NT2/D1 (cell line): ENCODE data around the gene HDDC3.

ENCODE experiments used
- DNase-seq: peaks from one replicate; pipeline ENCODE4 v3.0.0-alpha.2; 2011; ENCODE audit warnings: low read depth, low spot score
- H3K27me3 ChIP-seq: 2 replicates; pipeline ENCODE4 v1.6.0; 2011; ENCODE audit warnings: mild to moderate bottlenecking; ENCODE audit not compliant: insufficient read length, insufficient read depth
- H3K36me3 ChIP-seq: 2 replicates; pipeline ENCODE4 v1.6.1; 2011; ENCODE audit warnings: mild to moderate bottlenecking, low read length, mixed read lengths; ENCODE audit not compliant: insufficient read depth, insufficient read length
- H3K4me1 ChIP-seq: 2 replicates; pipeline ENCODE4 v1.5.1; 2011; ENCODE audit not compliant: insufficient read depth, insufficient read length
- H3K4me3 ChIP-seq: 2 replicates; pipeline ENCODE4 v1.5.1; 2011; ENCODE audit warnings: low read depth; ENCODE audit not compliant: insufficient read length
- H3K9ac ChIP-seq: 2 replicates; pipeline ENCODE4 v1.6.0; 2011; ENCODE audit warnings: low read depth; ENCODE audit not compliant: insufficient read length
- H3K9me3 ChIP-seq: 2 replicates; pipeline ENCODE4 v1.5.1; 2011; ENCODE audit warnings: mild to moderate bottlenecking, low read length; ENCODE audit not compliant: insufficient read depth
- SUZ12 ChIP-seq: IDR thresholded peaks from 2 replicates; pipeline ENCODE4 v1.6.1; 2011; ENCODE audit not compliant: insufficient read length, insufficient read depth; ENCODE audit errors: extremely low read depth
- YY1 ChIP-seq: IDR thresholded peaks from 2 replicates; pipeline ENCODE4 v1.6.1; 2011; ENCODE audit not compliant: insufficient read length, insufficient read depth
- ZNF274 ChIP-seq: IDR thresholded peaks from 2 replicates; pipeline ENCODE4 v1.6.1; 2011; ENCODE audit warnings: mild to moderate bottlenecking, low read depth, low read length

The HDDC3 gene

GRCh38 chr15:90957791-90958190 lies 25.4 kb upstream of the HDDC3 start:
- Histone ChIP-seq H3K9ac (peak overlapping the region; percentile 89), H3K4me3 (peak overlapping the region; percentile 75), H3K27me3 (peaks cover 7% of the 10 kb centered on the region), H3K36me3 (peaks cover 51% of the 10 kb centered on the region), H3K9me3 (no peaks in the 10 kb centered on the region), H3K4me1 (peaks cover 8% of the 10 kb centered on the region)
- DNase-seq = no peak
- TF ChIP-seq SUZ12 = no peak
- no peak for TF ChIP-seq ZNF274
- TF ChIP-seq YY1 = no peak

DNA sequence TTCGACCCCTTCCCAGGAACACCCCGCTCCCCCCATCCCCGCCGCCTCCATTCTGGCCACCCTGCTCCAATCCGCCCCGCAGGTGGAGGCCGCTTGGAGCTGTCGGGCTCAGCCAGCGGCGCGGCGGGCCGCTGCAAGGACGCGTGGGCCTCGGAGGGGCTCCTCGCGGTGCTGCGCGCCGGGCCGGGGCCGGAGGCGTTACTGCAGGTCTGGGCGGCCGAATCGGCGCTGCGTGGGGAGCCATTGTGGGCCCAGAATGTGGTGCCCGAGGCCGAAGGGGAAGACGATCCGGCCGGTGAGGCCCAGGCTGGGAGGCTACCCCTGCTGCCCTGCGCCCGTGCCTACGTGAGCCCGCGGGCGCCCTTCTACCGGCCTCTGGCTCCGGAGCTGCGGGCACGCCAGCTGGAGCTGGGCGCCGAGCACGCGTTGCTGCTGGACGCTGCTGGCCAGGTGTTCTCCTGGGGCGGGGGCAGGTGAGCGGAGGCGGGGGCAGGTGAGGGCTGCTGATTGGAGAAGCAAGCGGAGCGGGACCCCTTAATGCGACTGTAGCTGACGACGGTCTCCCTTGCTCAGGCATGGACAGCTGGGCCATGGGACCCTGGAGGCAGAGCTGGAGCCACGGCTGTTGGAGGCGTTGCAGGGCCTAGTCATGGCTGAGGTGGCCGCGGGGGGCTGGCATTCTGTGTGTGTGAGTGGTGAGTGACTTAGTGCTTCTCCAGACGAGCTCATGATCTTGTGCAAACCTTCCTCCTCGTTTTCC lies 24.9 kb upstream of the HDDC3 start:
- Histone ChIP-seq H3K27me3 (peaks cover 7% of the 10 kb centered on the region), H3K4me1 (peaks cover 8% of the 10 kb centered on the region), H3K9ac (peak overlapping the region; percentile 89), H3K9me3 (no peaks in the 10 kb centered on the region), H3K36me3 (peaks cover 51% of the 10 kb centered on the region), H3K4me3 (peak overlapping the region; percentile 75)
- TF ChIP-seq SUZ12 (no peak), ZNF274 (no peak)
- no peak for DNase-seq

- peak overlapping the region; percentile 89 for H3K9ac ChIP-seq
- TF ChIP-seq SUZ12 (no peak), YY1 (no peak), ZNF274 (no peak)
- H3K4me1 ChIP-seq = peaks cover 8% of the 10 kb centered on the region
- peaks cover 7% of the 10 kb centered on the region for H3K27me3 ChIP-seq
- peak; percentile 79 for DNase-seq
- H3K9me3 ChIP-seq = no peaks in the 10 kb centered on the region
- peaks cover 53% of the 10 kb centered on the region for H3K36me3 ChIP-seq
- peak overlapping the region; percentile 75 for H3K4me3 ChIP-seq
These were observed 24.1 kb upstream of the HDDC3 start for GRCh38 chr15:90956274-90957030.

DNA sequence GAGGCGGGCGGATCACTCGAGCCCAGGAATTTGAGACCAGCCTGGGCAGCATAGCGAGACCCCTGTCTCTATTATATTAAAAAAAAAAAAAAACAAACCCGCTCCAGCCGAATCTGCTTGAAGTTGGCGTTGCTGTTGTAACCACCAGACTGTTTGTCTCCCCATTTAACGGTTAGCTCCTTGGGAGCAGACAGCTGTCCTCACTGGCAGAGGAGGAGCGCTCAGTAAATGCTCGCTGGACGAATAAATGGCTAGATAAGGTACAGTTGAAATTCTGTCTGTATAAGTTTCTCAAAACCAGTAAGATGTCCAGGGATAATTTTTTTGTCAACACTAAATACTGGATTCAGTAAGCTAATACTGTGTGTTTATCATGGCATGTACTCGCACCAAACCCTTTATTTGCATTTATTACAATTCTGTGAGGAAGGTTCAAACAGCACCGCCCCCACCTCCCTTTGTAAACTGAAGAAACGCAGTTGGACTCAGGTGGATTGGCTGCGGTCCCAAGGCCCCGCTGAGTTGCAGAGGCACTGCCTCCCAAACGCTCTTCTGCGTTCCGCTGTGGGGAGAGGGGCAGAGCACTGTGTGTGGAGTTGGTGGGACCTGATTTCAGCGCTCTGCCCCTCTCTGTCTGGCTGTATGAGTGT lies 23.4 kb upstream of the HDDC3 start:
- Histone ChIP-seq H3K9me3 (no peaks in the 10 kb centered on the region), H3K4me3 (peak overlapping the region; percentile 75), H3K27me3 (peaks cover 7% of the 10 kb centered on the region), H3K4me1 (peaks cover 8% of the 10 kb centered on the region), H3K36me3 (peaks cover 53% of the 10 kb centered on the region), H3K9ac (peak overlapping the region; percentile 89)
- TF ChIP-seq ZNF274 (no peak), SUZ12 (no peak), YY1 (no peak)
- DNase-seq = no peak

DNA sequence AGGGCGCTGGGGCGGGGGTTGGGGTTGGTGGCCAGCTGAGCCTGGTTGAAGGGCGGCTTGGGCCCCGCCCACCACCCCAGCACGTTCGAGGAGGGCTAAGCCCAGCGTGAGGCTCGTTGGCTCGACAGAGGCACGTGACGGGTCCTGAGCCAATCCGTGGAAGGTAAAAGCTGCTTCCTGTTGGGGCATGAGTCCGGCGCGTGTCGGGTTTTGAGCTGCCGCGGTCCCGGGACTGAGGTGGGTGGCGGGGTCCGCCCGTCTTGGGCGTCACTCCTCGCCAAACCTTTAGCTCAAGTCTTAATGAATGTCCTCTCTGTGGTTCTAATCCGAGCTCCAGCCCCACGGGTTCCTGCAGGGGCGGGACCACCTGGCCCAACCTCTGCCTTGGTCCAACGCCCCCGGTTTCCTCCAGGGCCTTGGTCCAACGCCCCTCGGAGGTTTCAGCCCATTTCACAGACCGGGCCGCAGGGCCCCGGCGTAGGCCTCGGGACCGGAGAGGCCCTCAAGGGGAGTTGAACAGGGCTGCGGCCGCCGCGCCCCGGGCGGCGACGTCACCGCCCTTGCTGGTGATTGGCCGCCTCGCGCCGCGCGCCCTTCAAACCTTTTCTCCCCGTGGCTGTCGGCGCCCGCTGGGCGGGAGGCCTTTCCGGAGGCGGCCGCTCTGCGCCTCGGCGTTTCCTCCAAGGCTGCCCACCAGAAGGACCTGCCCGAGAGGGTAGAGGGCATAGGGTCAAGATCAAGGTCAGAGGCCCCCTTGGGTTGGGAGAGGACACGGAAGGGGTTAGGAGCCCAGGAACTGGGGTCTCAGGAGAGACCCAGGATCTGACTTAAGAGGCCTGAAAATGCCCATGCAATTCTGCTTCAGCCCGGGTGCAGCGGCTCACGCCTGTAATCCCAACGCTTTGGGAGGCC lies 22.6 kb upstream of the HDDC3 start, which contains the start of gene RCCD1:
Gene RCCD1 (plus strand): TSS at position 173 of the 912 bp plus-strand sequence. CDS start 1,851 bp downstream, outside the sequence.
- Histone ChIP-seq H3K27me3 (peaks cover 7% of the 10 kb centered on the region), H3K9ac (peak within 1 kb of the TSS; percentile 89), H3K36me3 (peaks cover 53% of the 10 kb centered on the region), H3K4me3 (peak within 1 kb of the TSS; percentile 75), H3K4me1 (peaks cover 8% of the 10 kb centered on the region), H3K9me3 (no peaks in the 10 kb centered on the region)
- DNase-seq = peak; percentile 91
- TF ChIP-seq YY1 (no peak), ZNF274 (no peak), SUZ12 (no peak)

DNA sequence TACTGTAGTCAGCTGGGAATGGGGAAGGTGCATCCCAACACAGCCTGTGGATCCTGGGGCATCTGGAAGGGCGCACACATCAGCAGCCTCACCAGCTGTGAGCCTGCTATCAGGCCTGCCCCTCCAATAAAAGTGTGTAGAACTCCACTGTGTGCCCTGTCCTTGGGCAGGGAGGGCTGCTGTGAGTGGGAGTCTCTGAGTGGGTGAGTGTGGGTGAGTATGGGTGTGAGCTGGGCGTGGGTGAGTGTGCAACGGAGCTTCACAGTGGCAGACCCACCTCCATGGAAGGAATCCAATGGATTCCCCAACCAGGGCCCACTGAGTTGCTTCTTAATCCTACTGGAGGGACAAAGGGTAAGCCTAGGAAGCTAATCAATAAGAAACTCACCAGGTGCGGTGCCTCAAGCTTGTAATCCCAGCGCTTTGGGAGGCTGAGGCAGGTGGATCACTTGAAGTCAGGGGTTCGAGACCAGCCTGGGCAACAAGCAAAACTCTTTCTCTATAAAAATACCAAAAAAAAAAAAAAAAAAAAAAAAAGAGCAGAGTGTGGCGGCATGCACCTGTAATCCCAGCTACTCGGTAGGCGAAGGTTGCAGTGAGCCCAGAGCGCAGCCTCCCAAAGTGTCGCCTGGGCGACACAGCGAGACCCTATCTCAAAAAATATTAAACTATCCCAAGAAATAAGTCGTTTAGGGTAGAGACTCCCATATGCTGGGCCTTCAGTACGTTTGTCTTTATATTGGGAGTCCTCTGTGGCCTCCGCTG lies 21.8 kb upstream of the HDDC3 start:
- peaks cover 7% of the 10 kb centered on the region for H3K27me3 ChIP-seq
- TF ChIP-seq ZNF274 (no peak), YY1 (no peak), SUZ12 (no peak)
- H3K4me3 ChIP-seq = no peak overlapping the region
- H3K4me1 ChIP-seq = peaks cover 8% of the 10 kb centered on the region
- DNase-seq = no peak
- peaks cover 57% of the 10 kb centered on the region for H3K36me3 ChIP-seq
- H3K9me3 ChIP-seq = no peaks in the 10 kb centered on the region
- H3K9ac ChIP-seq = no peak overlapping the region
